Upper lobe of left lung (tissue), 6 donors: ENCODE data around the gene ARHGEF4. TPM values are rescaled to one million over a fixed set of nuclear protein-coding genes. Genes with fewer than 3 reads are reported as not detected.

Experiments used
- ATAC-seq, 2 donors: fragments of 200-7000 bp; cut with Tn5 transposase; one replicate each; pipeline ENCODE4 v1.9.1; 2022; ENCODE audit warnings: mild to moderate bottlenecking in 2 of 2, moderate library complexity in 2 of 2; ENCODE audit not compliant: low FRiP score in 2 of 2
- DNase-seq, 2 donors: peaks; one replicate each; pipeline ENCODE4 v3.0.0-alpha.2; 2019 to 2020
- H3K27ac ChIP-seq, 4 donors: fragments of 200-600 bp; sonication (generic); one replicate each; pipeline ENCODE4 v1.5.1; 2016 to 2019
- H3K27me3 ChIP-seq, 4 donors: fragments of 200-600 bp; sonication (generic); one replicate each; pipeline ENCODE4 v1.5.1; 2017 to 2019
- H3K36me3 ChIP-seq, 4 donors: fragments of 200-600 bp; sonication (generic); one replicate each; pipeline ENCODE4 v1.5.1; 2016 to 2019
- H3K4me1 ChIP-seq, 4 donors: fragments of 200-600 bp; sonication (generic); one replicate each; pipeline ENCODE4 v1.5.1; 2018 to 2019
- H3K4me3 ChIP-seq, 4 donors: fragments of 200-600 bp; sonication (generic); one replicate each; pipeline ENCODE4 v1.5.1; 2017 to 2019; ENCODE audit warnings: mild to moderate bottlenecking in 2 of 4, moderate library complexity in 1 of 4
- H3K9me3 ChIP-seq, 4 donors: fragments of 200-600 bp; sonication (generic); one replicate each; pipeline ENCODE4 v1.5.1; 2018 to 2019
- EP300 ChIP-seq, 4 donors: sonication (generic); formaldehyde crosslinking; IDR thresholded peaks; one replicate each; pipeline ENCODE4 v1.5.1; 2017; ENCODE audit warnings: antibody characterized with exemption in 4 of 4, control low read depth in 2 of 4
- POLR2A ChIP-seq, 4 donors: fragments of 450-650 bp; IDR thresholded peaks; one replicate each; pipeline ENCODE4 v1.5.1; 2016 to 2017; ENCODE audit warnings: antibody characterized with exemption in 4 of 4, mild to moderate bottlenecking in 2 of 4
- POLR2AphosphoS5 ChIP-seq, 2 donors: sonication (generic); formaldehyde crosslinking; IDR thresholded peaks; one replicate each; pipeline ENCODE4 v1.5.1; 2017; ENCODE audit warnings: antibody characterized with exemption in 2 of 2
- WGBS, 2 donors: methylation state at CpG; one replicate each; pipeline ENCODE4 v1.1.5; 2017 to 2018; 5-methylcytosine and 5-hydroxymethylcytosine counted together
- total RNA-seq, 6 donors: library from RNA; depleted of rRNA in 4 of 6; stranded (reverse); fragments of >200 nt in 4 of 6; gene quantifications; one replicate each; pipeline versions ENCODE4 v1.1.0 to v1.2.1, GENCODE V29; 2016 to 2021
- TF ChIP-seq, protein P1 (sequence below), 6 experiments: fragments of 450-650 bp in 4 of 6; fragments of 200-600 bp in 2 of 6; sonication (generic) in 2 of 6; IDR thresholded peaks; one replicate each; pipeline ENCODE4 v1.5.1; 2016 to 2019; ENCODE audit warnings: antibody characterized with exemption in 6 of 6
- donor health status: DM: no; HTN: no; CAD: no; lungs with moderate emphysema.
- donor health status: DM: no; HTN: yes; CAD: no; lungs with severe emphysema.

The ARHGEF4 gene
- total RNA-seq, 6 donors from 2014 or later, result 10.1 to 101 (median 22.5) TPM

DNA sequence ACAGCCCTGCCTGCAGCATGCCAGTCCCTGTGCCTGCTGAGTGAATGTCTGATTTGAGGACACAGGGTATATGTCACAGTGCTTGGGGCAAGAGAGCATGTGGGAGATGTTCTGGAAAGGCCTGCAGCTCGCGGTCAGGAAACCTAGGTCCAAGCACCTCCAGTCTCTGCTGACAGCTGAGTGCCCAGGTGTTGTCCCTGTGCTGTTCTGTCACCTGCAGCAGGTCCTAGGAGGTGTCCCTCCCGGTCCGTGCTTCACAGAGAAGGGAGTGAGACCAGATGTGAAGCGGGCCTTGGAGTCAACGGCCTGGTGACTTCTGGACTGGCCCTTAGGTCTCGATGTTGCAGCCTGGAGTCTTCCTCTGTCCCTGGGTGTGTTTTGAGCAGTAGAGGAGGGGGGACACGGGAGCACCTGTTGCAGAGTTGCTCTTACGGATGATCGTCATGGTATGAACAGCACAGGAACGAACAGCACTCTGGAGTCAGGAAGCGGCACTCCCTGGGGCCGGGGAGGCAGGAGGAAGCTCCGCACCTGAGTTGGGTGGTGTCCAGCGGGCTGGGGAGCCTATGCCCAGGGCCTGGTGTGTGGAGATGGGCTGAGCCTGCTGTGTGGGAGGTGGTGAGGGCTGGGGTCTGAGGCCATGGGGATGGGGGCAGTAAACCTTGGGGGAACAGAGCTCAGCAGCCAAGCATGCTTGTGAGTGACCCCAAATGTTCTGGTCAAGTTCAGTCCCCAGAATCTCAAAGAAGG lies 21.6 kb upstream of the ARHGEF4 start:
- Histone ChIP-seq H3K4me3 (no peak overlapping the region), H3K27ac (no peak overlapping the region), H3K4me1 (no peaks in the 10 kb centered on the region), H3K9me3 (no peaks in the 10 kb centered on the region), H3K36me3 (no peaks in the 10 kb centered on the region), H3K27me3 (no peaks in the 10 kb centered on the region)
- ATAC-seq (no peak), DNase-seq (no peak)
- TF ChIP-seq EP300 (IDR thresholded peaks at IDR 0.05), result no peak
- no peak for TF ChIP-seq POLR2A (IDR thresholded peaks at IDR 0.05)
- TF ChIP-seq, protein P1, sequence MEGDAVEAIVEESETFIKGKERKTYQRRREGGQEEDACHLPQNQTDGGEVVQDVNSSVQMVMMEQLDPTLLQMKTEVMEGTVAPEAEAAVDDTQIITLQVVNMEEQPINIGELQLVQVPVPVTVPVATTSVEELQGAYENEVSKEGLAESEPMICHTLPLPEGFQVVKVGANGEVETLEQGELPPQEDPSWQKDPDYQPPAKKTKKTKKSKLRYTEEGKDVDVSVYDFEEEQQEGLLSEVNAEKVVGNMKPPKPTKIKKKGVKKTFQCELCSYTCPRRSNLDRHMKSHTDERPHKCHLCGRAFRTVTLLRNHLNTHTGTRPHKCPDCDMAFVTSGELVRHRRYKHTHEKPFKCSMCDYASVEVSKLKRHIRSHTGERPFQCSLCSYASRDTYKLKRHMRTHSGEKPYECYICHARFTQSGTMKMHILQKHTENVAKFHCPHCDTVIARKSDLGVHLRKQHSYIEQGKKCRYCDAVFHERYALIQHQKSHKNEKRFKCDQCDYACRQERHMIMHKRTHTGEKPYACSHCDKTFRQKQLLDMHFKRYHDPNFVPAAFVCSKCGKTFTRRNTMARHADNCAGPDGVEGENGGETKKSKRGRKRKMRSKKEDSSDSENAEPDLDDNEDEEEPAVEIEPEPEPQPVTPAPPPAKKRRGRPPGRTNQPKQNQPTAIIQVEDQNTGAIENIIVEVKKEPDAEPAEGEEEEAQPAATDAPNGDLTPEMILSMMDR (IDR thresholded peaks at IDR 0.05), result no peak
- TF ChIP-seq POLR2AphosphoS5 (IDR thresholded peaks at IDR 0.05), result no peak
- WGBS, 2 donors, result 84 to 100% methylated on average over 2 to 15 of the region's 15 CpGs

DNA sequence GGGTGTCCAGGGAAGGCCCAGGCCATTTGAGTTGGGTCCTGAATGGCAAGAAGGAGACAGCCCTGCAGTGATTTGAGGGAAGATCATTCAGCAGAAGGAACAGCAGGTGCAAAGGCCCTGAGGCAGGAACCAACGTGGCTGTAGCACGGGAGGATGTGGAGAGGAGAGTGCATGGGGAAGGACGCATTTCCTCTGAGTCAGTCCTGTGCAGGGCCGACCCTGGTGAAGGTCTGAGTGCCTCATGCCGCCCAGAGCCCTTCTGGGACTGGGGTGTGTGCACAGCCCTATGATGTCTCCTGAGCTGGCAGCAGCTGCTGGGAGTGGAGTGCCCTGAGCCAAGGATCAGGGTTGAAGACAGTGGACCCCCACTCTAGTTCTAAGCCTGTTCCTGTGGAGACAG lies 17.9 kb upstream of the ARHGEF4 start:
- Histone ChIP-seq H3K27ac (no peak overlapping the region), H3K27me3 (no peaks in the 10 kb centered on the region), H3K36me3 (no peaks in the 10 kb centered on the region), H3K4me1 (no peaks in the 10 kb centered on the region), H3K4me3 (no peak overlapping the region), H3K9me3 (no peaks in the 10 kb centered on the region)
- TF ChIP-seq POLR2AphosphoS5 (IDR thresholded peaks at IDR 0.05) (no peak), POLR2A (IDR thresholded peaks at IDR 0.05) (no peak), EP300 (IDR thresholded peaks at IDR 0.05) (no peak)
- TF ChIP-seq, protein P1 (IDR thresholded peaks at IDR 0.05), result no peak
- WGBS, 2 donors, result 59 to 67% methylated on average over 4 to 5 of the region's 5 CpGs
- ATAC-seq (no peak), DNase-seq (no peak)

DNA sequence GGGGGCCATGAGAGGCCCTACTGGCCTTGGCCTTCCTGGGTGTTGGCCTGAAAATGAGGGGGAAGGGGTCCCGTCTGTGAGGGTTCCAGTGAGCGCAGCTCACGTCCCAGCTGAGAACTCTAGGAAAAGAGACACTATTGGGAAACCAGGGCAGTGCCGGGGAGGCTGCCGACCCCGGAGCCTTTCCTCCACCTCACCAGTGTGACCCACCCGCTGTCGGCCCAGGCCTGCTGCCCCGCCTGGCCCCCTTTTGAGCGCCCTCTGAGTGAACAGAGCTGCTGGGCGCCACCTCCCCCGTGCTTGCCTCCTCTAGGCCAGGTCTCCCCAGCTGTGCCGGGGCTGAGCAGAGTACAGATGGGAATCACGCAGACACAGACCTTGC lies 17.5 kb upstream of the ARHGEF4 start:
- 40 to 79% methylated on average over 1 to 8 of the region's 14 CpGs for WGBS, 2 donors
- Histone ChIP-seq H3K4me1 (no peaks in the 10 kb centered on the region), H3K36me3 (no peaks in the 10 kb centered on the region), H3K27ac (no peak overlapping the region), H3K4me3 (no peak overlapping the region), H3K27me3 (no peaks in the 10 kb centered on the region), H3K9me3 (no peaks in the 10 kb centered on the region)
- no peak for TF ChIP-seq POLR2A (IDR thresholded peaks at IDR 0.05)
- TF ChIP-seq POLR2AphosphoS5 (IDR thresholded peaks at IDR 0.05), result no peak
- no peak for DNase-seq
- ATAC-seq, result no peak

DNA sequence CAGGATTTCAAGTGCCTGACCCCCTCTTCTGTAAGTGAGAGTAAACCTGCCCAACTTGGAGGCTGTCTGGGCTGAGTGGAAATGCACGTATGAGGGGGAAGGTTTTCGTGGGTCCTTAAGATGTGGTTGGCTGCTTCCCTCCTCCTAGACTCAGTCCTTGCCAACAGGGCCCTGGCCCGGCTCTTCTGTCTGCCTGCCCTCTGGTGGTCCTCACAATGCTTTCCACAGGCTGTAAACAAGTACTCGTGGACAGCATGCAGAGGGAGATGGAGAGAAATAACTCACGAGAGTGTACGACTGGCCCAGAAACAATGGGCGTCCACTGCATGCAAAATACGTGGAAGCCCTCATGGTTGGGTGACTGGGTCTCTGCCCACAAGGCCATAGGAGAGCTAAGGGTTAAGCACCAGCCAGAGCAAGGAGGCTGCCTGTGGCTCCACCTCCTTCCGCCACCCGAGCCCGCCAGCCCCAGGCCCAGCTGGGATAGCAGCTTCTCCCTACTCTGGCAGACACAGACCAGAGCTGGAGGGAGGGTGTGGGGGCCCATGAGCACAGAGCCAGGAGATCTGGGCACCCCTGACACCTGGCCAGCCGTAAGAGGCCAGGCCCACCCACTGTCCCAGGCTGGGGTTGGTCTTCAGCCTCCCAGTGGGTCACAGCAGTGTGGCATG lies 17.0 kb upstream of the ARHGEF4 start:
- TF ChIP-seq, protein P1 (IDR thresholded peaks at IDR 0.05), result no peak
- TF ChIP-seq POLR2A (IDR thresholded peaks at IDR 0.05) (no peak), POLR2AphosphoS5 (IDR thresholded peaks at IDR 0.05) (no peak), EP300 (IDR thresholded peaks at IDR 0.05) (no peak)
- ATAC-seq, result peak in 1 of 2 donors; percentile 8
- H3K27ac ChIP-seq, result peak overlapping the region in 1 of 4 donors; percentile 16
- DNase-seq, result no peak
- no peaks in the 10 kb centered on the region for H3K9me3 ChIP-seq
- H3K4me3 ChIP-seq, result no peak overlapping the region
- no peaks in the 10 kb centered on the region for H3K36me3 ChIP-seq
- no peaks in the 10 kb centered on the region for H3K4me1 ChIP-seq
- H3K27me3 ChIP-seq, result no peaks in the 10 kb centered on the region
- 53 to 54% methylated on average over 7 to 11 of the region's 12 CpGs for WGBS, 2 donors

DNA sequence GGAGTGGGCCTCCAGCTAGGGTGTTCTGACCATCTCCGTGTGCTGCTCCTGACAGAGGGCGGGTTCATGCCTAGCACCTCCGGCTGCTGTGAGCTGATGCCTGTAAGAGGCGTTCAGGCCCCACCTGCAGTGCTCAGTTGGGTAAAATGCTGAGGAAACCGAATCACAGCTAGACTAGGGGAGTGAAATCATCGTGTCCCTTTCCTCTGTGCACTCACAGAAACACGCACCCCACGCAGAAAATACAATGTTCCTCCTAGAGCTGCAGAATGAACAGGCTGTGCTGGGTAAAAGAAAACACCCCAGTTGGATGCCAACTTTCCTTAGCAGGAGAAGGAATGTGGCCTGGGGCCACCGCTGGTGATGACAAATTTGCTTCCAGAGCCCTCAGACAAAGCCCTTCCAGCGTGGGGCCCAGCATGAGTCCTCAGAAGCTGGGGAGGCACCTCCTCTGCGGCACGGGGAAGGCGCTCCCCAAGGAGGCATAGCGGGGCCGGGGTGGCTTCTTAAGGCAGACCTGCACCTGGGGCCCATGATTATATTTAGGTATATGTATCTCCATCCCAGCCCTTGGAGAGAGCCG lies 16.3 kb upstream of the ARHGEF4 start:
- ATAC-seq (no peak), DNase-seq (no peak)
- TF ChIP-seq, protein P1 (IDR thresholded peaks at IDR 0.05), result no peak
- TF ChIP-seq POLR2AphosphoS5 (IDR thresholded peaks at IDR 0.05) (no peak), POLR2A (IDR thresholded peaks at IDR 0.05) (no peak)
- no peaks in the 10 kb centered on the region for H3K27me3 ChIP-seq
- H3K36me3 ChIP-seq, result no peaks in the 10 kb centered on the region
- H3K27ac ChIP-seq, result peak overlapping the region in 1 of 4 donors; percentile 16
- H3K9me3 ChIP-seq, result no peaks in the 10 kb centered on the region
- WGBS, 2 donors, result 49 to 72% methylated on average over 3 to 16 of the region's 16 CpGs
- no peaks in the 10 kb centered on the region for H3K4me1 ChIP-seq
- no peak overlapping the region for H3K4me3 ChIP-seq
